H1 (cell line): ENCODE measurements around the gene LPO. TPM values are rescaled to one million over a fixed set of nuclear protein-coding genes. Genes with fewer than 3 reads are reported as not detected.

ENCODE experiments used
- CTCF ChIA-PET: fragments of 300-600 bp; sonication (Branson Sonifier 250); formaldehyde crosslinking; loops from one replicate; lab custom pipeline; 2021; ENCODE audit not compliant: partially characterized antibody; lab: Charles Lee
- POLR2A ChIA-PET: fragments of 300-600 bp; sonication (Branson Sonifier 250); formaldehyde crosslinking; loops from one replicate; lab custom pipeline; 2021; ENCODE audit warnings: inconsistent platforms; ENCODE audit not compliant: partially characterized antibody; lab: Charles Lee
- DNase-seq, 2 experiments: peaks; one replicate each; pipeline versions ENCODE4 v3.0.0 to v3.0.0-alpha.2; 2010 to 2022; ENCODE audit warnings: low spot score in 2 of 2, low read depth in 1 of 2, mixed read lengths in 1 of 2
- FAIRE-seq: peaks from 2 replicates; lab custom pipeline; 2011; peaks lifted over from hg19 to GRCh38; lab: Jason Lieb, UNC
- H2AFZ ChIP-seq: 2 replicates; pipeline ENCODE4 v1.8.1; 2012; ENCODE audit warnings: low read length, inconsistent platforms
- H2AK5ac ChIP-seq: 2 replicates; pipeline ENCODE4 v1.6.1; 2013; ENCODE audit warnings: low read depth, low read length
- H2BK120ac ChIP-seq: replicated peaks from 2 replicates; pipeline ENCODE3; 2013; ENCODE audit warnings: low read depth, low read length, inconsistent platforms
- H2BK12ac ChIP-seq: 2 replicates; pipeline ENCODE4 v1.6.1; 2013; ENCODE audit warnings: low read depth, low read length
- H2BK15ac ChIP-seq: 2 replicates; pipeline ENCODE4 v1.6.1; 2013; ENCODE audit warnings: low read length
- H2BK20ac ChIP-seq: 2 replicates; pipeline ENCODE4 v1.6.1; 2013; ENCODE audit warnings: low read length
- H2BK5ac ChIP-seq: 2 replicates; pipeline ENCODE4 v1.6.1; 2013; ENCODE audit warnings: low read depth, low read length
- H3K14ac ChIP-seq: 2 replicates; pipeline ENCODE4 v1.6.1; 2013; ENCODE audit warnings: inconsistent platforms; ENCODE audit not compliant: insufficient read length
- H3K18ac ChIP-seq: 2 replicates; pipeline ENCODE4 v1.6.1; 2013; ENCODE audit warnings: low read length; ENCODE audit errors: extremely low read depth
- H3K23ac ChIP-seq: 2 replicates; pipeline ENCODE4 v1.6.1; 2013; ENCODE audit warnings: inconsistent platforms; ENCODE audit not compliant: insufficient read length
- H3K23me2 ChIP-seq: 2 replicates; pipeline ENCODE4 v1.6.1; 2013; ENCODE audit warnings: low read depth, low read length
- H3K27ac ChIP-seq: 2 replicates; pipeline ENCODE4 v1.6.1; 2011; ENCODE audit warnings: low read depth, low read length, inconsistent platforms
- H3K27me3 ChIP-seq, 4 experiments: replicated peaks in 1 of 4; 1 replicate in 1 of 4; 2 replicates in 3 of 4; pipeline versions ENCODE4 v1.6.1 to v1.8.1; 2011 to 2013; ENCODE audit warnings: low read length in 3 of 4, mild to moderate bottlenecking in 3 of 4, inconsistent platforms in 2 of 4, mixed read lengths in 2 of 4, moderate library complexity in 1 of 4; ENCODE audit not compliant: control insufficient read depth in 3 of 4, insufficient read depth in 3 of 4; ENCODE audit errors: extremely low read depth in 1 of 4
- H3K36me3 ChIP-seq, 4 experiments: 2 replicates each; pipeline versions ENCODE4 v1.6.1 to v1.8.1; 2011 to 2013; ENCODE audit warnings: mild to moderate bottlenecking in 4 of 4, low read length in 3 of 4, moderate library complexity in 2 of 4, control low read depth in 1 of 4, inconsistent platforms in 1 of 4; ENCODE audit not compliant: insufficient read depth in 4 of 4, control insufficient read depth in 2 of 4
- H3K4ac ChIP-seq: replicated peaks from 2 replicates; pipeline ENCODE3; 2013; ENCODE audit warnings: low read length, low read depth, mixed read lengths, inconsistent platforms; ENCODE audit not compliant: insufficient read length
- H3K4me1 ChIP-seq, 4 experiments: replicated peaks in 1 of 4; 1 replicate in 1 of 4; 2 replicates in 3 of 4; pipeline versions ENCODE4 v1.6.1 to v1.8.1; 2011 to 2013; ENCODE audit warnings: low read length in 3 of 4, inconsistent platforms in 2 of 4, mixed read lengths in 1 of 4; ENCODE audit not compliant: insufficient read depth in 4 of 4, control insufficient read depth in 3 of 4
- H3K4me2 ChIP-seq, 2 experiments: 2 replicates each; pipeline versions ENCODE4 v1.6.1 to v1.8.1; 2011 to 2013; ENCODE audit warnings: low read depth in 2 of 2, low read length in 2 of 2, control low read depth in 1 of 2, inconsistent platforms in 1 of 2, mild to moderate bottlenecking in 1 of 2; ENCODE audit not compliant: insufficient read depth in 1 of 2
- H3K4me3 ChIP-seq, 4 experiments: fragments of 200-600, 300-600 bp in 1 of 4; sonication (generic), shearing (Covaris generic), sonication (Bioruptor Twin) in 1 of 4; 2 replicates each; pipeline versions ENCODE4 v1.5.1 to v1.8.1; 2011 to 2016; ENCODE audit warnings: low read length in 4 of 4, low read depth in 3 of 4, control low read depth in 2 of 4, inconsistent platforms in 2 of 4, mild to moderate bottlenecking in 2 of 4, mixed read lengths in 1 of 4, moderate library complexity in 1 of 4; ENCODE audit not compliant: insufficient read depth in 2 of 4; ENCODE audit errors: extremely low read depth in 1 of 4
- H3K56ac ChIP-seq: replicated peaks from 2 replicates; pipeline ENCODE3; 2013; ENCODE audit warnings: low read depth, mild to moderate bottlenecking, mixed read lengths, low read length, inconsistent platforms; ENCODE audit not compliant: insufficient read length
- H3K79me1 ChIP-seq: 2 replicates; pipeline ENCODE4 v1.6.1; 2013; ENCODE audit warnings: low read depth, low read length, control low read depth
- H3K79me2 ChIP-seq, 2 experiments: 2 replicates each; pipeline versions ENCODE4 v1.6.1 to v1.8.1; 2012 to 2013; ENCODE audit warnings: low read length in 2 of 2, mild to moderate bottlenecking in 2 of 2, inconsistent platforms in 1 of 2; ENCODE audit not compliant: insufficient read depth in 2 of 2, control insufficient read depth in 1 of 2
- H3K9ac ChIP-seq, 4 experiments: replicated peaks in 1 of 4; 1 replicate in 1 of 4; 2 replicates in 3 of 4; pipeline versions ENCODE4 v1.6.1 to v1.8.1; 2011 to 2013; ENCODE audit warnings: low read depth in 3 of 4, low read length in 3 of 4, control low read depth in 2 of 4, mild to moderate bottlenecking in 2 of 4, moderate library complexity in 2 of 4, inconsistent platforms in 1 of 4; ENCODE audit errors: extremely low read depth in 1 of 4
- H3K9me3 ChIP-seq, 2 experiments: 2 replicates each; pipeline versions ENCODE4 v1.6.1 to v1.8.1; 2012 to 2013; ENCODE audit warnings: mild to moderate bottlenecking in 2 of 2, moderate library complexity in 2 of 2, control low read depth in 1 of 2, inconsistent platforms in 1 of 2, low read depth in 1 of 2, low read length in 1 of 2, mixed read lengths in 1 of 2; ENCODE audit not compliant: insufficient read depth in 2 of 2
- H4K20me1 ChIP-seq, 2 experiments: replicated peaks in 1 of 2; 2 replicates each; pipeline versions ENCODE3 to v1.8.1; 2011 to 2013; ENCODE audit warnings: inconsistent platforms in 2 of 2, low read length in 2 of 2, mild to moderate bottlenecking in 1 of 2; ENCODE audit not compliant: insufficient read depth in 2 of 2, control insufficient read depth in 1 of 2
- H4K5ac ChIP-seq: 2 replicates; pipeline ENCODE4 v1.6.1; 2013; ENCODE audit warnings: low read length, low read depth, mixed read lengths, inconsistent platforms; ENCODE audit not compliant: insufficient read length
- H4K8ac ChIP-seq: 2 replicates; pipeline ENCODE4 v1.8.0; 2013; ENCODE audit warnings: mild to moderate bottlenecking, moderate library complexity, low read length, inconsistent platforms; ENCODE audit not compliant: insufficient read depth; ENCODE audit errors: extremely low read depth
- H4K91ac ChIP-seq: replicated peaks from 2 replicates; pipeline ENCODE3; 2013; ENCODE audit warnings: low read length, mixed read lengths, inconsistent platforms; ENCODE audit not compliant: insufficient read length
- BCL11A ChIP-seq, 2 experiments: IDR thresholded peaks; one replicate each; pipeline ENCODE4 v1.6.1; 2011; ENCODE audit warnings: low read depth in 2 of 2, low read length in 2 of 2, mild to moderate bottlenecking in 2 of 2
- BRCA1 ChIP-seq: IDR thresholded peaks from 2 replicates; pipeline ENCODE4 v1.6.1; 2012; ENCODE audit warnings: low read depth, low read length, improper control_type of control experiment
- CEBPB ChIP-seq: IDR thresholded peaks from 2 replicates; pipeline ENCODE4 v1.6.1; 2012; ENCODE audit warnings: low read depth, low read length
- KDM5A ChIP-seq: fragments of 200-600 bp; IDR thresholded peaks from 2 replicates; pipeline ENCODE4 v1.7.1; 2012; ENCODE audit warnings: mild to moderate bottlenecking, low read length, inconsistent platforms, mixed read lengths
- RNF2 ChIP-seq: fragments of 200-900, 300-1000 bp; sonication (generic); IDR thresholded peaks from 2 replicates; pipeline ENCODE4 v1.7.1; 2016; ENCODE audit warnings: borderline replicate concordance, low read depth, mild to moderate bottlenecking, antibody characterized with exemption, low read length; ENCODE audit not compliant: poor library complexity, severe bottlenecking; ENCODE audit errors: missing control alignments
- RXRA ChIP-seq: IDR thresholded peaks from 2 replicates; pipeline ENCODE4 v1.6.1; 2011; ENCODE audit warnings: low read depth, mild to moderate bottlenecking, low read length, moderate library complexity; ENCODE audit not compliant: insufficient read depth
- WGBS, 2 experiments: shearing (Covaris generic) in 1 of 2; methylation state at CpG; one replicate each; pipeline versions ENCODE4 v1.1.6 to v1.1.7; 2013 to 2015; ENCODE audit warnings: low lambda C conversion rate in 2 of 2, mixed read lengths in 2 of 2, inconsistent platforms in 1 of 2, low coverage in 1 of 2, missing lambda C conversion rate in 1 of 2; ENCODE audit not compliant: insufficient replicate concordance in 2 of 2, insufficient coverage in 1 of 2, insufficient read length in 1 of 2; ENCODE audit errors: extremely low coverage in 1 of 2, missing lambda C conversion rate in 1 of 2; 5-methylcytosine and 5-hydroxymethylcytosine counted together
- polyA plus RNA-seq, 7 experiments: library from polyadenylated mRNA; depleted of rRNA in 3 of 7; stranded (reverse) in 5 of 7; unstranded in 2 of 7; fragments of >200 nt in 5 of 7; fragments of 200-250 nt in 2 of 7; gene quantifications; 1 replicate in 5 of 7; 2 replicates in 1 of 7; 4 replicates in 1 of 7; pipeline versions ENCODE4 v1.2.1 to v1.2.3, GENCODE V29; 2011 to 2013; ENCODE audit warnings: missing spikeins in 2 of 7, mixed read lengths in 2 of 7
- total RNA-seq: library from RNA; stranded (reverse); fragmentation: NEBNext Ultra II Directional; extraction: Animal tissue kit (Norgen Biotek cat#: 25700); gene quantifications from 2 replicates; pipeline ENCODE4 v1.2.1, GENCODE V29; 2021

The LPO gene
- total and polyA plus RNA-seq, 2 of the 8 experiments (the other 6 are each of a cell fraction or from before 2014, with no cell fraction given) = 0.38 to 0.52 TPM

GRCh38 chr17:58300336-58300735 lies 62.0 kb downstream of the LPO start:
- no peak overlapping the region for H2AFZ ChIP-seq
- H3K4me3 ChIP-seq = no peak overlapping the region
- peak in 1 of 2 experiments; percentile 20 for DNase-seq
- 93% methylated on average over 6 of the region's 6 CpGs; no CpG with 5 or more reads in 1 of the 2 experiments for WGBS, 2 experiments
- H3K79me2 ChIP-seq = no peaks in the 10 kb centered on the region
- TF ChIP-seq RNF2 = no peak
- TF ChIP-seq KDM5A = no peak
- TF ChIP-seq RXRA = no peak
- TF ChIP-seq CEBPB = no peak
- no peak for TF ChIP-seq BCL11A (IDR thresholded peaks at IDR 0.05; ENCODE audit: low read depth in 2 of 2, low read length in 2 of 2)
- TF ChIP-seq BRCA1 = no peak
- no peak for FAIRE-seq
- peaks cover 0 to 5% (median 4%) of the 10 kb centered on the region in 4 experiments; a peak in 5 of 7 replicates for H3K4me1 ChIP-seq
- no peaks in the 10 kb centered on the region for H4K20me1 ChIP-seq
- H3K79me1 ChIP-seq = no peaks in the 10 kb centered on the region
- no peaks in the 10 kb centered on the region for H3K27me3 ChIP-seq
- H3K18ac ChIP-seq = no peak overlapping the region
- H3K4ac ChIP-seq = no peak overlapping the region
- ChIA-PET CTCF (interaction anchor here (0.9 to 7.9 kb wide), 4 partner anchors 9 to 22 kb away, joined by 3 to 75 read pairs (median 6); partner anchors contain the start of gene MPO), POLR2A (no interaction called here)
- no peak overlapping the region for H2BK12ac ChIP-seq
- H3K9ac ChIP-seq = no peak overlapping the region
- no peak overlapping the region for H3K27ac ChIP-seq
- H2BK20ac ChIP-seq = no peak overlapping the region
- H2BK120ac ChIP-seq = no peak overlapping the region
- 0 out of 2 replicates have a peak overlapping the region, but pooled peaks have one; percentile 63 for H4K8ac ChIP-seq
- H3K9me3 ChIP-seq = no peaks in the 10 kb centered on the region
- H2BK5ac ChIP-seq = no peak overlapping the region
- H3K14ac ChIP-seq = no peak overlapping the region
- no peak overlapping the region for H3K23ac ChIP-seq
- H2BK15ac ChIP-seq = no peak overlapping the region
- no peak overlapping the region for H3K56ac ChIP-seq
- H2AK5ac ChIP-seq = no peak overlapping the region
- no peak overlapping the region for H4K5ac ChIP-seq
- H4K91ac ChIP-seq = peak overlapping the region; percentile 55
- H3K4me2 ChIP-seq = no peak overlapping the region
- no peaks in the 10 kb centered on the region for H3K23me2 ChIP-seq
- 0 out of 8 replicates have a peak, but pooled peaks cover 0 to 2% (median 0%) of the 10 kb centered on the region in 4 experiments for H3K36me3 ChIP-seq
